Measurements from ENCODE around the gene SREBF2.

SREBF2 gene

DNA sequence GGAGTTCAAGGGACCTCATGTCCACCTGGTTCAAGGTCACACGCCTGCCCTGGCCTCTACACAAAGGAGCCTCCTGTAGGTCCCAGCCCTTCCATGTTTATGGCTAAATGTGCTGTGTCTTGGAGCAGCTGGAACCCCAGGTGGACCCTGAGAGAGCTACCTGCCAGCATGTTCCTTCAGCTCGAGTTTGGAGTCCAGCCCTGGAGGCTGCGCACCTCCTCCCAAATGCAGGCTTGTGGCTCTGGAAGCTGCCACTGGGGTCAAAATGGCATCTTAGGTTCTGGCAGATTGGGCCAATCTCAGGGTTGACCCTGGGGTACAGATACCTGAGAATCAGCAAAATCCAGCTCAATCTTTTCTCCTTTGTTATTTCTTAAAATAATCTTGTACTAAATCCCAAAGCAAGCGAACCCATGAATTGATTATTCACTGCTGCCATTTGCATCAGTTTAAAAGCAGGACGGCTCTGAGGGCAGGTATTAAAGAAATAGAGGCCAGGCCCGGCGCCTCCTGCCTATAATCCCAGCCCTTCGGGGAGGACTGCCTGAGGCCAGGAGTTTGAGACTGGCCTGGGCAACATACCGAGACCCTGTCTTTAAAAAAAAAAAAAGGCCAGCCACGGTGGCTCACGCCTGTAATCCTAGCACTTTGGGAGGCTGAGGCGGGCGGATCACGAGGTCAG, 90.8 kb downstream of the SREBF2 start:
- H3K4me3 Mint-ChIP-seq: peak overlapping the region; percentile 92
- H3K9me3 Mint-ChIP-seq: no peaks in the 10 kb centered on the region
- ATAC-seq: no peak
- H3K27me3 Mint-ChIP-seq: no peaks in the 10 kb centered on the region
- peak overlapping the region; percentile 96 for H3K27ac Mint-ChIP-seq
- peaks cover 42% of the 10 kb centered on the region for H3K36me3 Mint-ChIP-seq
- peaks cover 76% of the 10 kb centered on the region for H3K4me1 Mint-ChIP-seq

DNA sequence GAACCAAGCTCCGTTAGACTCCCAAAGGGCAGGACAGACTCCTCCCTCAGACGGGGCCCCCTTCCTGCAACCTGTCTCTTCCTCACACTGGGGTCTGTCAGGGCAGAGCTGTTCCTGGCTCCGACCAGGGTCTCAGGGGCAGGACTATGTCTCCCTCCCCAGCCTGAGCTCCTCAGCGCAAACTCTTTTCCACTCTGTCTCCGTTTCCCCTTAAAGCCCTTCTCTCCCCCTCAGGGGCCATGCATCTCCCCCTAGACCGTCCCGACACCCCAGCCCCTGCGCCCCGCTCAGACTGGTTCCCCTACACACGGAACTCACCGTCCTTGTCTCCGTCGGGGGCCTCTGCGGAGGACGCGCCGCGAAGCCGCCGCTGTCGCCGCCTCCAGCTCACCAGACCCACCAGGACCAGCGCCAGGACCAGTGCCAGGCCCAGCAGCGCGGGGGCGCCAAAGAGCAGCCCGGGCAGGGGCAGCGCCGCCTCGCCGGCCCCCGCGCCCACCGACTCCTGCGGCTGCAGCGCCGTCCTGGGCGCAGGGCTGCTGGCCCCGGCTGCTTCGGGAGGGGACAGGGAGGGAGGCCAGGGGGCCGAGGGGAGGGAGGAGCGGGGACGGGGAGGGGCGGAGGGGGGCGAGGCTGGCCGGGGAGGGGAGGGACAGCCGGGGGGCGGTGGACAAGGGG, 93.0 kb downstream of the SREBF2 start:
- Mint-ChIP-seq H3K27me3 (no peaks in the 10 kb centered on the region), H3K4me3 (peak overlapping the region; percentile 92), H3K9me3 (no peaks in the 10 kb centered on the region), H3K4me1 (peaks cover 76% of the 10 kb centered on the region), H3K36me3 (peaks cover 42% of the 10 kb centered on the region), H3K27ac (peak overlapping the region; percentile 96)
- peak; percentile 69 for ATAC-seq

DNA sequence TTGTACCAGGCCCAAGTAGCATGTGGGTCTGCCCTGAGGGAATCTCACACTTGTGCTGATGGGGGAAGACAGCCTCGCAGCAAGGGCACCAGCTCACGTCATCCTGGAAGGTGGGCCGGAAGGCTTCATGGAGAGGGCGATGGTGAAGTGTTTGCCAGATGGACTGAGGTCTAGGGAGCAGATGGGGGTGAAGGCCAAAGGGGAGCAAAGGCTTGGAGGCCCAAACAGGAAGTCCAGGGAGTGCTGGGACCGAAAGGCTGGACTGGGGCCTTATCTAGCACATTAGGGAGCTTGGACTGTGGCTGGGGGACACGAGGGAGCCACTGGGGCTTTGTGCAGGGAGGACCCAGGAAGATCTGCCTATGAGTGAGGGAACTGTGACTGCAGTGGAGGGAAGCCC, 94.9 kb downstream of the SREBF2 start:
- ATAC-seq: no peak
- H3K36me3 Mint-ChIP-seq: peaks cover 27% of the 10 kb centered on the region
- H3K4me3 Mint-ChIP-seq: peak overlapping the region; percentile 80
- peak overlapping the region; percentile 96 for H3K27ac Mint-ChIP-seq
- peaks cover 74% of the 10 kb centered on the region for H3K4me1 Mint-ChIP-seq
- no peaks in the 10 kb centered on the region for H3K27me3 Mint-ChIP-seq
- H3K9me3 Mint-ChIP-seq: no peaks in the 10 kb centered on the region

DNA sequence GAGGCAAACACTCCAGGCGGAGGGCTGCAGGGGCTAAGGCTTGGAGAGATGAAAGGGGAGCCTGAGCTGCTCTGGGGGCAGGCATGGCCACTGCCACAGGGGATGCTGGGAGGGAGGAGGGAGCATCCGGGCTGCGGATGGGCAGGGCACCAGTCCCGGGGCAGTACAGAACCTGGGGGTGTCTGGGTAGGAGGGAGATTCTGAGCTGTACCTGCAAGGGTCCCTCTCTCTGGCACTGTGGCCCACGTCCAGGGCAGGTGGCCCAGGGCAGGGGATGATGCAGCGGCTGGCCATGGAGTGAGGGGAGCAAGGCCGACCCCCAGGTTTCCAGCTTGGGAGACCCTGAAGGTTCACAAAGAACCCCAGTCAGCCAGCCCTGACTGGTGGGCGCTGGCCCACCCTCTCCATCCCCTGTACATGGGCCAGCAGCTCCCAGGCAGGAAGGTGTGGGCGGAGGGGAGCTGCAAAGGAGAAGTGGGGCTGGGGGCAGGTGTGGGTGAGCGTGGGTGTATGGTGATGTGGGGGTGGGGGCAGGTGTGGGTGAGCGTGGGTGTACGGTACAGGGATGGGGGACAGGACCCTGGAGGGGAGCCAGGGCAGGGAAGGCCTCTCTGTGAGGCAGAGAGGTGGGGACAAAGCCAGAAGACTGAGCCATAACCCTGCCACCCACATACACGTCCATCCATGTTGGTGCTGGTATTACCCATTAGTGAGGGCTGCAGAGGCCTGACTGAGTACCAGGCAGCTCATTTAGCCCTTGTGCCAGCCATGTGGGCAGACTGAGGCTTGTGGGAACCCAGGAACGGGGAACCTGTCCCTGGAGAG, 95.9 kb downstream of the SREBF2 start:
- peak overlapping the region; percentile 96 for H3K27ac Mint-ChIP-seq
- H3K4me3 Mint-ChIP-seq: peak overlapping the region; percentile 25
- H3K27me3 Mint-ChIP-seq: no peaks in the 10 kb centered on the region
- H3K9me3 Mint-ChIP-seq: no peaks in the 10 kb centered on the region
- peaks cover 74% of the 10 kb centered on the region for H3K4me1 Mint-ChIP-seq
- H3K36me3 Mint-ChIP-seq: peaks cover 17% of the 10 kb centered on the region
- no peak for ATAC-seq

DNA sequence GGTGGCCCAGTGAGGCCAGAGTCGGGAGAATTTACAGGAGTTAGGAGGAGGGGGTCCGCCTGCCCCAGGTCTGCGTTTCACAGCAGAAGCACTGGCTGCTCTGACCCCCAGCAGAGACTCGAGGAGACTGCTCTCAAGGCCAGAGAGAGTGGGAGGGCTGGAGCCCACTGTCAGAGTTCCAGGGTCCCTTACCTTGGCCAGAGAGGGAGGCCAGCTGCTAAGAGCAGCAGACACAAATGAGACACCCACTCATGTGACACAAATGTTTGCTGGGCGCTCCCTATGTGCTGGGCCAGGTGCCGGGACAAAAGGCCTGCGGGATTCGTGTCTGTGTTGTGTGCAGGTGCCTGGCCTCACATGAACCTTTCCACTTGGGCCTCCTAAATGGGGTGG, 96.5 kb downstream of the SREBF2 start:
- peaks cover 16% of the 10 kb centered on the region for H3K36me3 Mint-ChIP-seq
- peak overlapping the region; percentile 25 for H3K4me3 Mint-ChIP-seq
- no peaks in the 10 kb centered on the region for H3K27me3 Mint-ChIP-seq
- no peak for ATAC-seq
- H3K4me1 Mint-ChIP-seq: peaks cover 78% of the 10 kb centered on the region
- peak overlapping the region; percentile 96 for H3K27ac Mint-ChIP-seq
- no peaks in the 10 kb centered on the region for H3K9me3 Mint-ChIP-seq

DNA sequence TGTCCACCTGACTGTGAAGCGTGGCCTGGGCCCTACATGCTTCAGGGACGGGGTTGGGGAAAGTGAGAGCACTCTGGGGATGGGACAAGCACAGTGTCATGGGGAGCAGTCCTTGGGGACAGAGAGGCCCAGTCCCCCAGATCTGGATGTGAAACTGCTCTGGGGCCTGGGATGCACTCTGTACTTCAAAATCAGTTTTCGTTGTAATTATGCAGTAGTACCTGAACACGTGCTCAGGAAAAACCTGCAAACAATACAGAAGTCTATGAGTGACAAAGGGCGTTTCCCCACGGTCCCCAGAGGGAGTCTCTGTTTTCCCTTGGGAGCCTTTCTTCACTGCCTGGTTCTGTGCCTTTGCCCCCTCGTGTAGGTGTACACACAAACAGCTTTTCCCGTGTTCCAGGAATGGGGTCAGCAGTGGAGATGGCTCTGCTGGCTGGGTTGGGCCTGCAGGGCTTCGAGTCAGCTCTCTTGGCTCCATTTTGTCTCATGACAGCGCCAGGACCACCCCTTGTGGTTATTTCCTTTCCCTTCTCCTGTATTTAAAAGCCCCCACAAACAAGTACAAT, 98.9 kb downstream of the SREBF2 start:
- Mint-ChIP-seq H3K4me1 (peaks cover 94% of the 10 kb centered on the region), H3K36me3 (peaks cover 6% of the 10 kb centered on the region), H3K27ac (peak overlapping the region; percentile 100), H3K9me3 (no peaks in the 10 kb centered on the region), H3K4me3 (peak overlapping the region; percentile 30), H3K27me3 (no peaks in the 10 kb centered on the region)
- ATAC-seq: peak; percentile 53

DNA sequence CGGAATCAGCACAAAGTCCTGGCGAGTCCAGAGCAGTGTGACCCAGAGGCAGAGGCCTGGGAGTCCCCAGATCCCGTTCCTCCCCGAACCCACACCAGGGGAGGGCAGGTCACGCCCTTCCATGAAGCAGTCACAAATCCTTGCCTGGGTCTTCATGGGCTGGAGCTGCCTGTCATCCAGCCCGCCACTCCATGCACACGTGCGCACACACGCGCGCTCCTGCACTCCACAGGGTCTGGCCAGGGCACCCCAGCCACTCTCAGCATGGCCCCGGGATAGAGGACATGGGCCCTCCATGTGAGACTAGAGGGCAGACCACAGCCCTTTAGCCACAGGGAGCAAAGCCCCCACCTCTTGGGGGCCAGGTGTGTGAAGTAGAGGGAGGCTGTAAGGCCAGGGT, 99.4 kb downstream of the SREBF2 start:
- ATAC-seq: no peak
- Mint-ChIP-seq H3K4me1 (peaks cover 94% of the 10 kb centered on the region), H3K4me3 (peak overlapping the region; percentile 18), H3K27me3 (no peaks in the 10 kb centered on the region), H3K27ac (peak overlapping the region; percentile 100), H3K36me3 (peaks cover 6% of the 10 kb centered on the region), H3K9me3 (no peaks in the 10 kb centered on the region)

DNA sequence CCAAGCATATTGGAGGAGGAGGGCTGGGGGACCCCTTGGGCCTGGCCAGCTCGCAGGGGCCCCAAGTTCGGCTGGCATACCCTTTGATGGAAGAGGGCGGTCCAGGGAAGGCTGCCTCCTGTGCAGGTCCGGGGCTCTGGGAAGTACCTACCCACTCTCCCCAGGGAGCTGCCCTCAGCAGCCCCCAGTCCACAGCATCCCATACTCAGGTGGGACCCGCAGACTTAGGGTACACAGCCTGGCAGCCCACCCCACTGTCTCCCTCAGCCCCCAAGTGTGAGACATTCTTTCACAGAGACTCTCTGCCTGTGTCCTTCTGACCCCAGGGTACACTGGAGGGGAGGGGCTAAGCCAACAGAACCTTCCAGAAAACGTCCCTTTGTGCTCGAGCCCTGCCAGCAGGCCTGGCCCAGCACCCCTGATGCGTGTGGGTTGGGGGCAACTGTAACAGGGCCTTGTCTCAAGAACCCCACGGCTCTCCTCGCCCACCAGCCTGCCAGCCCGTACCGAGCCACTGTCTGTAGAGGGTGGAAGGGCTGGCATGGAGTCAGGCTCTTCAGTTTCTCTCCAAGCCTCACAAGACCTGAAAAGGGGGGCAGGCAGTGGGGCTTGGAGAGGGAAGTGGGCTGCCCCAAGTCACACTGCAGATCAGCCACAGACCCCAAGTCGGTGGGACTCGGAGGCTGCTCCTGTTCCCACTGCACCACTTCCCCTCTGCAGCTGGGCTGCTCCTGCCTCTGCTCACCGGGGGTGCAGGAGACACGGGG, 100.7 kb downstream of the SREBF2 start:
- Mint-ChIP-seq H3K4me3 (peak overlapping the region; percentile 7), H3K4me1 (peaks cover 93% of the 10 kb centered on the region), H3K36me3 (peaks cover 8% of the 10 kb centered on the region), H3K27ac (peak overlapping the region; percentile 100), H3K27me3 (no peaks in the 10 kb centered on the region), H3K9me3 (no peaks in the 10 kb centered on the region)
- ATAC-seq: no peak

DNA sequence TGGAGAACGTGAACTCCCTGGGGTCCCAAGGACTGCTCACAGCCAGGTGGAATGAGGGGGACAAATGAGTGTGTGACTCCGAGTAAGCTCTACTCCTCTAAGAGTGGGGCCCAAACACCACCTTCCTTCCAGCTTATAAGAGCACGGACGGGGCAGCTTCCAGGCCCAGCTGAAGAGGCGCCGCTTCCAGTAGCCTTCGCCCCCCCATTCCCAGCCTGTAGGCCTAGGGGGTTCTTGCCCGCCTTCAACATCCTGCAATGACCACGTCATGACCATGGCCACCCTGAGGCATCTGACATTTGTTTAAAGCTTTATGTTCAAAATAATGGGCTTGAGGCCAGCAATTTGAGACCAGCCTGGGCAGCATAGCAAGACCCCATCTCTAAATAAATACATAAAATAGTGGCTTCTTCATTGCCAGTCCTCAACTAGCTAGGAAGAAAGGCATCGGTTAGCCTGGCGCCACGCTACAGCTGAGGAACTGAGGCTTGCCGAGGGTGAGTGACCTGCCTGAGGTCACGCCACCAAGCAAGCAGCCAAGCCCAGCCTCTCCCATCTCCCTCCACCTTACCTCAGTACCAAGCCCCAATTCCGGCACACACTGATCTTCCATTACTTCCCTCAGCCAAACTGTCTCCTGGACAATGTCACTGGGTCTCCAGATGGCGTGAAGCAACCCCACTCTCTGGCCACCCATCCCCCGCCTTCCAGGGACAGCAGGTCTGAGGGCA, 101.5 kb downstream of the SREBF2 start:
- H3K4me1 Mint-ChIP-seq: peaks cover 93% of the 10 kb centered on the region
- peaks cover 13% of the 10 kb centered on the region for H3K36me3 Mint-ChIP-seq
- peak overlapping the region; percentile 7 for H3K4me3 Mint-ChIP-seq
- no peak for ATAC-seq
- H3K27me3 Mint-ChIP-seq: no peaks in the 10 kb centered on the region
- H3K9me3 Mint-ChIP-seq: no peaks in the 10 kb centered on the region
- H3K27ac Mint-ChIP-seq: peak overlapping the region; percentile 100

DNA sequence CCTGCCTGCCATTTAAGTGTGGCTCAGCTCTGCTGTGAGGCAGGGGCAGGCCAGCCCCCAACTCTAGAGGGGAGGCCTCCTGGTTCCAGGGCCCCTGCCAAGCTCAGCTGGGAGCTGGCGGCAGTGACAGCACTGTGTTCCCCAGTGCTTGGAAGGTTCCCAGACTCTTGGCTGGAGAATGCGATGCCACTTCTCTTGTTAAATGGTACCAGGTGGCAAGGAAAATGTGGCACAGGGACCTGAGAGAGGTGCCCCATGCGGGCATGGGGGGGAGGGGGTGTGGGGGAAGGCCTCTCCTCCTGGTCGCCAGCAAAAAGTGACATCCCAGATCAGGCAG, 102.1 kb downstream of the SREBF2 start:
- ATAC-seq: no peak
- H3K27ac Mint-ChIP-seq: peak overlapping the region; percentile 100
- H3K36me3 Mint-ChIP-seq: peaks cover 15% of the 10 kb centered on the region
- H3K27me3 Mint-ChIP-seq: no peaks in the 10 kb centered on the region
- no peak overlapping the region for H3K4me3 Mint-ChIP-seq
- H3K4me1 Mint-ChIP-seq: peaks cover 94% of the 10 kb centered on the region
- no peaks in the 10 kb centered on the region for H3K9me3 Mint-ChIP-seq

DNA sequence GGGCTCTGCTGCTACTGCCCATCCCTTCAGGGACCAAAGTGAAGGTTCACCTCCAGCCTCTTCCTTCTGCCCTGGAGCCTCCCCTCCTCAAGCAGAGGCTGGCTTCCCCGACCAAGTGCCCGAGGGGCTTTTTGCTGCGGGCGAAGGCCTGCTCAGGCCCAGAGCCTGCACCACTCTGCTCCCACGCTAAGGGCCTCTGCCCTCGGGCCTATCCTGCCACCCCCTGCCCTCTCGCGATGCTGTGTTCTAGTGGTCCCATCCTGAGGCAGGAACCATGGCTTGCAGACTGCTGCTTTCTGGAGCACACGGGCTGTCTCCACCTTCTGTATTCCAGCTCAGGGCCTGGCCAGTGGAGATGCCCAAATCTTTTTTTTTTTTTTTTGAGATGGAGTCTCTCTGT, 102.6 kb downstream of the SREBF2 start:
- Mint-ChIP-seq H3K4me1 (peaks cover 94% of the 10 kb centered on the region), H3K27ac (peak overlapping the region; percentile 100), H3K27me3 (no peaks in the 10 kb centered on the region), H3K36me3 (peaks cover 15% of the 10 kb centered on the region), H3K4me3 (peak overlapping the region; percentile 60), H3K9me3 (no peaks in the 10 kb centered on the region)
- ATAC-seq: no peak

DNA sequence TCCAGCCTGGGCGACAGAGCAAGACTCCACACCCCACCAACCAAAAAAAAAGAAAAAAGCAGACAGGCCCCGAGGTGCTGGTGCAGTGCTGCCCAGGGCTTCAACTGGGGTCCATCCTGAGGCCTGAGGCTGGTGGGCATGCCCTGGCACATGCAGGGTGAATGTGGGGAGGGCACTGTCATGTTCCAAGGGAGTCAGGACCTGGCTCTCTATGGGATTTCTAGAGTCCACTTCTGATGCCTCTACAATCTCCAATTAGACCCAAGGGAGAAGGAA, 103.9 kb downstream of the SREBF2 start:
- H3K9me3 Mint-ChIP-seq: no peaks in the 10 kb centered on the region
- peaks cover 95% of the 10 kb centered on the region for H3K4me1 Mint-ChIP-seq
- peak overlapping the region; percentile 60 for H3K4me3 Mint-ChIP-seq
- peaks cover 15% of the 10 kb centered on the region for H3K36me3 Mint-ChIP-seq
- peak overlapping the region; percentile 100 for H3K27ac Mint-ChIP-seq
- no peaks in the 10 kb centered on the region for H3K27me3 Mint-ChIP-seq
- no peak for ATAC-seq

DNA sequence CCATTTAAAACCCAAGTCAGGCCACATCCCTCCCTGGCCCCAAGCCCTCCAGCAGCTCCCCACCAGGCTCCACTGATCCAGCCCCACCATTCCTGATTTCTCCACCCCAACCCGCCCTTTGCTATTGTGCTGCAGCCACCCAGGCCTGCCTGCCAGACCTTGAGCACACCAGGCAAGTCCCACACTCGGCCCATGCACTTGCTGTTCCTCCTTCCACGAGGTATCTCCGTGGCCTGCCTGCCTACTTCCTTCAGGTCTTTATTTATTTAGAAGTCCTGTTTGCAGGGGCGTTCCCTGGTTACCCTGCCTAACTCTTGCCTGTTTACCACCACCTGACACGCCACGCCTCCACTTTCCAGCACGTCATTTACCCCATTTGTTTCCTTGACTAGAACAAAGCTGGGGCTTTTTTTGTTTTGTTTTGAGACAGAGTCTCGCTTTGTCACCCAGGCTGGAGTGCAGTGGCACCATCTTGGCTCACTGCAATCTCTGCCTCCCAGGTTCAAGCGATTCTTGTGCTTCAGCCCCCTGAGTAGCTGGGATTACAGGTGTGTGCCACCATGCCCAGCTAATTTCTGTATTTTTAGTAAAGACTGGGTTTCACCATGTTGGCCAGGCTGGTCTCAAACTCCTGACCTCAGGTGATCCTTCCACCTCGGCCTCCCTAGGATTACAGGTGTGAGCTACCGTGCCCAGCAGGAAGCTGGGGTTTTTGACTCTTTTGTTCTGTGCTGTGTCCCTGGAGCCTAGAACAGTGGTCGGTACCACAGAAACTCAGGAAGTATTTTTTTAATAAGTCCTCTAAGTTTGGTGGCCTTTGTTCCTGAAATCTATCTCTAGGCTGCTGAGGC, 107.3 kb downstream of the SREBF2 start:
- Mint-ChIP-seq H3K9me3 (no peaks in the 10 kb centered on the region), H3K27ac (peak overlapping the region; percentile 100), H3K27me3 (no peaks in the 10 kb centered on the region), H3K4me1 (peaks cover 61% of the 10 kb centered on the region), H3K4me3 (peak overlapping the region; percentile 96), H3K36me3 (peaks cover 15% of the 10 kb centered on the region)
- peak; percentile 83 for ATAC-seq

Measured in stimulated activated memory B cell treated with anti-CD40 and anti-IgM and Interleukin-4, amounts not matched to agents 10 μg/mL and 1 μg/mL and 100 μg/mL, for 72 hours (primary cell).